ENCODE measurements around the gene MYO5C.

Gene MYO5C

GRCh38 chr15:52154896-52155865, 140.4 kb downstream of the MYO5C start:
- DNase-seq (ENCODE audit: extremely low read depth in 1 of 2, low read depth in 1 of 2) = no peak

GRCh38 chr15:52153900-52154895, 141.4 kb downstream of the MYO5C start:
- no peak for DNase-seq (ENCODE audit: extremely low read depth in 1 of 2, low read depth in 1 of 2)

GRCh38 chr15:52151353-52151752, 144.3 kb downstream of the MYO5C start:
- no peak for DNase-seq (ENCODE audit: extremely low read depth in 1 of 2, low read depth in 1 of 2)

GRCh38 chr15:52150871-52151270, 144.7 kb downstream of the MYO5C start:
- DNase-seq (ENCODE audit: extremely low read depth in 1 of 2, low read depth in 1 of 2) = no peak

- DNase-seq (ENCODE audit: extremely low read depth in 1 of 2, low read depth in 1 of 2) = no peak
Measured at GRCh38 chr15:52150043-52150825, 145.4 kb downstream of the MYO5C start.

- DNase-seq (ENCODE audit: extremely low read depth in 1 of 2, low read depth in 1 of 2) = no peak
Measured at GRCh38 chr15:52148403-52148802, 147.2 kb downstream of the MYO5C start.

- no peak for DNase-seq (ENCODE audit: extremely low read depth in 1 of 2, low read depth in 1 of 2)
Measured at GRCh38 chr15:52146776-52147175, 148.8 kb downstream of the MYO5C start.

- no peak for DNase-seq (ENCODE audit: extremely low read depth in 1 of 2, low read depth in 1 of 2)
Measured at GRCh38 chr15:52146261-52146660, 149.3 kb downstream of the MYO5C start.

GRCh38 chr15:52144656-52145178, 150.9 kb downstream of the MYO5C start:
- DNase-seq (ENCODE audit: extremely low read depth in 1 of 2, low read depth in 1 of 2) = no peak

GRCh38 chr15:52143873-52144272, 151.7 kb downstream of the MYO5C start:
- no peak for DNase-seq (ENCODE audit: extremely low read depth in 1 of 2, low read depth in 1 of 2)
